Stomach (tissue), 4 donors: ENCODE data around the gene LCP2.

Experiments
- CTCF ChIP-seq, 7 experiments: fragments of 450-650 bp in 4 of 7; fragments of 200-600 bp in 3 of 7; sonication (generic) in 3 of 7; IDR thresholded peaks; one replicate each; pipeline ENCODE4 v1.5.1; 2016 to 2019; ENCODE audit warnings: antibody characterized with exemption in 7 of 7, control low read depth in 2 of 7, mild to moderate bottlenecking in 1 of 7
- EP300 ChIP-seq: sonication (generic); formaldehyde crosslinking; IDR thresholded peaks from one replicate; pipeline ENCODE4 v1.6.1; 2017; ENCODE audit warnings: antibody characterized with exemption
- POLR2A ChIP-seq, 4 donors: fragments of 450-650 bp; IDR thresholded peaks; one replicate each; pipeline ENCODE4 v1.6.1; 2016; ENCODE audit warnings: antibody characterized with exemption in 4 of 4, control low read depth in 2 of 4, mild to moderate bottlenecking in 1 of 4, moderate library complexity in 1 of 4
- POLR2AphosphoS5 ChIP-seq, 3 donors: sonication (generic); formaldehyde crosslinking; IDR thresholded peaks; one replicate each; pipeline ENCODE4 v1.6.1; 2016; ENCODE audit warnings: antibody characterized with exemption in 3 of 3

- TF ChIP-seq CTCF (IDR thresholded peaks at IDR 0.05): no peak
- no peak for TF ChIP-seq POLR2AphosphoS5 (IDR thresholded peaks at IDR 0.05)
- TF ChIP-seq POLR2A (IDR thresholded peaks at IDR 0.05): no peak
- no peak for TF ChIP-seq EP300
Observed at GRCh38 chr5:170338291-170338690, 40.7 kb upstream of the LCP2 start.
